Uterus (tissue), 4 donors: ENCODE data around the gene ANXA6. TPM values are rescaled to one million over a fixed set of nuclear protein-coding genes. Genes with fewer than 3 reads are reported as not detected.

Source experiments
- DNase-seq, 2 donors: peaks; one replicate each; pipeline ENCODE4 v3.0.0-alpha.2; 2019 to 2020
- H3K27ac ChIP-seq, 2 donors: fragments of 200-600 bp; sonication (generic); 1 replicate in 1 of 2; 2 replicates in 1 of 2; pipeline ENCODE4 v1.5.1; 2016 to 2018
- H3K27me3 ChIP-seq, 2 donors: fragments of 200-600 bp; sonication (generic); one replicate each; pipeline ENCODE4 v1.5.1; 2018 to 2019; ENCODE audit warnings: control low read depth in 1 of 2
- H3K36me3 ChIP-seq, 2 donors: fragments of 200-600 bp; sonication (generic); one replicate each; pipeline ENCODE4 v1.5.1; 2019; ENCODE audit warnings: control low read depth in 1 of 2
- H3K4me1 ChIP-seq, 2 donors: fragments of 200-600 bp; sonication (generic); one replicate each; pipeline ENCODE4 v1.5.1; 2018 to 2019; ENCODE audit warnings: control low read depth in 1 of 2
- H3K4me3 ChIP-seq, 2 donors: fragments of 200-600 bp; sonication (generic); 1 replicate in 1 of 2; 2 replicates in 1 of 2; pipeline ENCODE4 v1.5.1; 2018 to 2019; ENCODE audit warnings: mild to moderate bottlenecking in 1 of 2
- H3K9me3 ChIP-seq, 2 donors: fragments of 200-600 bp; sonication (generic); one replicate each; pipeline ENCODE4 v1.5.1; 2019; ENCODE audit warnings: control low read depth in 1 of 2
- POLR2A ChIP-seq, 2 donors: fragments of 450-650 bp; IDR thresholded peaks; one replicate each; pipeline ENCODE4 v1.6.1; 2016; ENCODE audit warnings: antibody characterized with exemption in 2 of 2, mild to moderate bottlenecking in 1 of 2, moderate library complexity in 1 of 2
- intact Hi-C: fragments of 100-400 bp; cut with DNase I; formaldehyde crosslinking; loops from one replicate; pipeline ENCODE4 v1.15.1; 2023; ENCODE audit warnings: low total_unique reads
- total RNA-seq, 4 donors: library from RNA; depleted of rRNA in 3 of 4; stranded (reverse); fragments of >200 nt in 3 of 4; gene quantifications; one replicate each; pipeline versions ENCODE4 v1.1.0 to v1.2.4, GENCODE V29; 2014 to 2023
- TF ChIP-seq, protein P1 (sequence below), 4 experiments: fragments of 200-600 bp in 2 of 4; fragments of 450-650 bp in 2 of 4; sonication (generic) in 2 of 4; IDR thresholded peaks; one replicate each; pipeline ENCODE4 v1.5.1; 2016 to 2019; ENCODE audit warnings: antibody characterized with exemption in 4 of 4, mild to moderate bottlenecking in 2 of 4, moderate library complexity in 1 of 4
- donor health status: DM: yes; HTN: yes; CAD: no.

Gene ANXA6
- total RNA-seq, 4 donors from 2014 or later = 131 to 346 (median 252) TPM

DNA sequence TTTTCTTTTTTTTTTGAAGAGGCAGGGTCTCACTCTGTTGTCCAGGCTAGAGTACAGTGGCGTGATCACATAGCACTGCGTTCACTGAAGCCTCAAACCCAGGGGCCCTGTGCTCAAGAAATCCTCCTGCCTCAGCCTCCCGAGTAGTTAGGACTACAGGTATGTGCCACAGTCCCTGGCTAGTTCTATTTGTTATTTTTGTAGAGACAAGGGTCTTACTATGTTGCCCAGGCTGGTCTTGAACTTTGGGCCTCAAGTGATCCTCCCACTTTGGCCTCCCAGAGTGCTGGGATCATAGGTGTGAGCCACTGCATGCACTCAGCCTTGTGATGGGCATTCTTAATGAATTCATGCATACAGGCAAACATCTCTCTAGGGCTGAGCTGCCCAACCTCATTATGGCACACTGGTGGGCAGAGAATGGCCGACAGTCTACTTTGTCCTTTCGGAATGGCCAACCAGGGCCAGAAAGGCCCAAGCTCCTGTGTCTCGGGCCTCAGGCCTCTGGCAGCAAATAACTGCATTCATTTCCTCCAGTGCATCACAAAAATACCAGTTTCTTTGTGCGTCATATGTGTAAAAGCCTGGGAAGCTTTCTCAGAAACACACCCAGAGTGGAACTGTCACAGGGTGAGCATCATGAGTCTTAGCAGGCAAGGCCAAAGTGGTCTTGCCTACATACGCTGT, 27.2 kb downstream of the ANXA6 start:
- no peak overlapping the region for H3K4me3 ChIP-seq
- intact Hi-C loops = no loop called here
- H3K9me3 ChIP-seq = no peaks in the 10 kb centered on the region
- no peaks in the 10 kb centered on the region for H3K4me1 ChIP-seq
- no peak for DNase-seq
- no peaks in the 10 kb centered on the region for H3K27me3 ChIP-seq
- H3K27ac ChIP-seq = no peak overlapping the region
- no peak for TF ChIP-seq POLR2A (IDR thresholded peaks at IDR 0.05)
- TF ChIP-seq, protein P1, sequence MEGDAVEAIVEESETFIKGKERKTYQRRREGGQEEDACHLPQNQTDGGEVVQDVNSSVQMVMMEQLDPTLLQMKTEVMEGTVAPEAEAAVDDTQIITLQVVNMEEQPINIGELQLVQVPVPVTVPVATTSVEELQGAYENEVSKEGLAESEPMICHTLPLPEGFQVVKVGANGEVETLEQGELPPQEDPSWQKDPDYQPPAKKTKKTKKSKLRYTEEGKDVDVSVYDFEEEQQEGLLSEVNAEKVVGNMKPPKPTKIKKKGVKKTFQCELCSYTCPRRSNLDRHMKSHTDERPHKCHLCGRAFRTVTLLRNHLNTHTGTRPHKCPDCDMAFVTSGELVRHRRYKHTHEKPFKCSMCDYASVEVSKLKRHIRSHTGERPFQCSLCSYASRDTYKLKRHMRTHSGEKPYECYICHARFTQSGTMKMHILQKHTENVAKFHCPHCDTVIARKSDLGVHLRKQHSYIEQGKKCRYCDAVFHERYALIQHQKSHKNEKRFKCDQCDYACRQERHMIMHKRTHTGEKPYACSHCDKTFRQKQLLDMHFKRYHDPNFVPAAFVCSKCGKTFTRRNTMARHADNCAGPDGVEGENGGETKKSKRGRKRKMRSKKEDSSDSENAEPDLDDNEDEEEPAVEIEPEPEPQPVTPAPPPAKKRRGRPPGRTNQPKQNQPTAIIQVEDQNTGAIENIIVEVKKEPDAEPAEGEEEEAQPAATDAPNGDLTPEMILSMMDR (IDR thresholded peaks at IDR 0.05) = no peak
- no peaks in the 10 kb centered on the region for H3K36me3 ChIP-seq

DNA sequence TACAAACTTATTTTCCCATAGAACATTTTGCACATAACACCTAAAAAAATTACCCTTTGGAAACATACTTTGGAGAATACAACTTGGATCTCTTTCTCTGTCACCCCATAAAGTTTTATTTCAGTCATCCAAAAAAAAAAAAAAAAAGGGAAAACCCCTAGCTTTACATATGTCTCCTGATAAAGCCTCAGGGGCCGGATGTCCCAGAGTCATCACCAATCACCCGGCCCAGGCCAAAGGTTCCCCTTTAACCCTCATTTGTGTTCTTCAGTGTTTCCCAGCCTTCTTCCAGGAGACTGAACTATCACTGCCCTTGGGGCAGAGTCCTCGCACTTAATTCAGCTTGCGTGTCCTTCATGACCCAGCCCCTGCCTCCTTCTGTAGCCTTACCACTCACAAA, 28.8 kb downstream of the ANXA6 start:
- Histone ChIP-seq H3K27me3 (no peaks in the 10 kb centered on the region), H3K9me3 (no peaks in the 10 kb centered on the region), H3K4me3 (no peak overlapping the region), H3K4me1 (no peaks in the 10 kb centered on the region), H3K27ac (no peak overlapping the region), H3K36me3 (no peaks in the 10 kb centered on the region)
- DNase-seq = no peak
- intact Hi-C loops = loop anchor here (10.0 kb wide), 1 partner anchor 106 kb away; no protein-coding TSS in a partner anchor
- no peak for TF ChIP-seq POLR2A (IDR thresholded peaks at IDR 0.05)
- TF ChIP-seq, protein P1 (IDR thresholded peaks at IDR 0.05) = no peak

DNA sequence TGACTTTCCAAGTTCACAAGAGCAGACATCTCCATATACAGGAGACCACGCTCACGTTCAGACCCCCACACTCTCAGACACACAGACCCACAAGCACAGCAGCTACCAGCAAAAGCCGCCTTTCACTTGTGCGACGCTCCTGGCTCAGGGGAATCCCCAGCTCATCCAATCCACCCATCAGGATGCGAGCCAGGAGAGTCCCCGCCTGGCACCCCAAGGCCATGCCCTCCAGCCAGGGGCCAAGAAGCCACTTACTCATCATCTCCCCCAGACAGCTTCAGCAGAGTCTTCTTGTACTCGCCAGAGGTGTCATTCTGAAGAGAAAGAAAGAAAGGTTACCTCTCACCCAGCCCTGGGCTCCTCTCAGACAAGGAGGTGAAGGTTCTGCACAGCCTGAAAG, 29.7 kb downstream of the ANXA6 start:
- intact Hi-C loops = loop anchor here (2.0 to 10.0 kb wide), 2 partner anchors 37 to 107 kb away; no protein-coding TSS in a partner anchor
- no peaks in the 10 kb centered on the region for H3K27me3 ChIP-seq
- no peak overlapping the region for H3K27ac ChIP-seq
- no peaks in the 10 kb centered on the region for H3K9me3 ChIP-seq
- DNase-seq = no peak
- no peaks in the 10 kb centered on the region for H3K4me1 ChIP-seq
- TF ChIP-seq, protein P1 (IDR thresholded peaks at IDR 0.05) = no peak
- TF ChIP-seq POLR2A (IDR thresholded peaks at IDR 0.05) = no peak
- no peaks in the 10 kb centered on the region for H3K36me3 ChIP-seq
- H3K4me3 ChIP-seq = no peak overlapping the region

DNA sequence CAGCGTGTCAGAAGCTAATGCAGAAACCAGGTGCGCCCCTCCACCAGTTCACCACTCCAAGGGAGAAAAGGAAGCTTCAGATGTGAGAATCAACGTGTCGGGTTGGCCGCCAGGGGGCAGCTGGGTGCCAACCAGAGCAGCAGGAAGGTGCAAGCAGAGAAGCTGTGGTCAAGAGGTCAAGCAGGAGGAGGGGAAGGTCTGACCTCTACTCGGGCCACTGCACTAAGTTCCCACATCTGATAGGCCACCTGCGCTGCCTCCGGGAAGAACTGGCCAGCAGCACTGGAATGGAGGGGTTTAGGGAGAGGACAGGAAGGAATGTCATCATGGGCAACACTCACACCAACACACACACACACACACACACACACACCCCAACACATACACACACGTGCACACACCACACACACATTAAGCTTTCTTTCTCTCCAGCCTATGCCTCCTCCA, 31.4 kb downstream of the ANXA6 start:
- Histone ChIP-seq H3K4me3 (no peak overlapping the region), H3K9me3 (no peaks in the 10 kb centered on the region), H3K4me1 (no peaks in the 10 kb centered on the region), H3K27ac (no peak overlapping the region), H3K36me3 (no peaks in the 10 kb centered on the region), H3K27me3 (no peaks in the 10 kb centered on the region)
- peak; percentile 69 to 75 for DNase-seq
- intact Hi-C loops = loop anchor here (2.0 to 10.0 kb wide), 2 partner anchors 39 to 109 kb away; no protein-coding TSS in a partner anchor
- TF ChIP-seq POLR2A (IDR thresholded peaks at IDR 0.05) = no peak
- TF ChIP-seq, protein P1 (IDR thresholded peaks at IDR 0.05) = peak; percentile 81 to 90 (median 84)

DNA sequence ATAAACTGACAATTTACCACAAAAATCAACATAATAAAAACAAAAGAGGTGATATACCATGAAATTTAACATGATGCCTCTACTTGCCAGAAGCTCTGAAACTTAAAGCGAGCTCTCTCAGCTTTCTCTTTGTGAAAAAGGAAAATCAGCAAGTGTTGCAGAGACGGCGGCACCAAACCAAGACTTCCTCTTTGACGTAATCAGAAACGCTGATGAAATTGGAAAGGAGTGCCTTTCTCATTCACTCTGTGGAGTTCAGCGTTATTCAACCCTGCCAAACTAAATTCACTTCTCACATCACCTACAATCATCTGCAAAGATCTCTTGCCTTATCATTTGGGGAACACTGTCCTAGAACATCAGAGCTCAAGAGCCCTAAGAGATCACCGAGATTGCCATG, 32.2 kb downstream of the ANXA6 start:
- TF ChIP-seq, protein P1 (IDR thresholded peaks at IDR 0.05) = no peak
- no peak for TF ChIP-seq POLR2A (IDR thresholded peaks at IDR 0.05)
- no peaks in the 10 kb centered on the region for H3K27me3 ChIP-seq
- H3K4me1 ChIP-seq = no peaks in the 10 kb centered on the region
- H3K36me3 ChIP-seq = no peaks in the 10 kb centered on the region
- no peaks in the 10 kb centered on the region for H3K9me3 ChIP-seq
- no peak overlapping the region for H3K4me3 ChIP-seq
- no peak overlapping the region for H3K27ac ChIP-seq
- intact Hi-C loops = loop anchor here (10.0 kb wide), 1 partner anchor 109 kb away; no protein-coding TSS in a partner anchor
- DNase-seq = no peak
